Prostate gland (tissue), 2 donors: ENCODE results near the gene CFAP157. TPM values are rescaled to one million over a fixed set of nuclear protein-coding genes. Genes with fewer than 3 reads are reported as not detected.

Source experiments
- DNase-seq: peaks from one replicate; pipeline ENCODE4 v3.0.0-alpha.2; 2019; ENCODE audit warnings: low spot score
- H3K27ac ChIP-seq, 2 donors: fragments of 200-600 bp; sonication (generic); 2 replicates each; pipeline ENCODE4 v1.5.1; 2017 to 2019
- H3K27me3 ChIP-seq: fragments of 200-600 bp; sonication (generic); replicated peaks from 2 replicates; pipeline ENCODE4 v1.5.1; 2019; ENCODE audit not compliant: insufficient read depth
- H3K36me3 ChIP-seq, 2 donors: fragments of 200-600 bp; sonication (generic); 1 replicate in 1 of 2; 2 replicates in 1 of 2; pipeline versions ENCODE4 v1.5.1 to v1.8.1; 2017 to 2019
- H3K4me1 ChIP-seq: fragments of 200-600 bp; sonication (generic); replicated peaks from 2 replicates; pipeline ENCODE4 v1.5.1; 2019
- H3K4me3 ChIP-seq, 2 donors: fragments of 200-600 bp; sonication (generic); 2 replicates each; pipeline ENCODE4 v1.5.1; 2017 to 2019
- H3K9me3 ChIP-seq: fragments of 200-600 bp; sonication (generic); 2 replicates; pipeline ENCODE4 v1.5.1; 2017
- CTCF ChIP-seq, 4 experiments: fragments of 200-600 bp in 2 of 4; fragments of 450-650 bp in 2 of 4; sonication (generic) in 2 of 4; IDR thresholded peaks; 1 replicate in 3 of 4; 2 replicates in 1 of 4; pipeline ENCODE4 v1.5.1; 2016 to 2019; ENCODE audit warnings: antibody characterized with exemption in 4 of 4, mild to moderate bottlenecking in 2 of 4, moderate library complexity in 2 of 4
- POLR2A ChIP-seq: fragments of 450-650 bp; IDR thresholded peaks from one replicate; pipeline ENCODE4 v1.6.1; 2016; ENCODE audit warnings: antibody characterized with exemption, mild to moderate bottlenecking
- POLR2AphosphoS5 ChIP-seq: sonication (generic); formaldehyde crosslinking; IDR thresholded peaks from one replicate; pipeline ENCODE4 v1.6.1; 2017; ENCODE audit warnings: antibody characterized with exemption
- WGBS: methylation state at CpG from one replicate; pipeline ENCODE4 v1.1.5; 2018; 5-methylcytosine and 5-hydroxymethylcytosine counted together
- intact Hi-C: fragments of 100-400 bp; cut with DNase I; formaldehyde crosslinking; loops from one replicate; pipeline ENCODE4 v1.14.2; 2022
- total RNA-seq, 2 donors: library from RNA; depleted of rRNA; stranded (reverse); fragments of >200 nt; gene quantifications; one replicate each; pipeline ENCODE4 v1.1.0, GENCODE V29; 2016

Gene CFAP157
- total RNA-seq, 2 donors from 2014 or later = 2.8 TPM; not detected in 1

DNA sequence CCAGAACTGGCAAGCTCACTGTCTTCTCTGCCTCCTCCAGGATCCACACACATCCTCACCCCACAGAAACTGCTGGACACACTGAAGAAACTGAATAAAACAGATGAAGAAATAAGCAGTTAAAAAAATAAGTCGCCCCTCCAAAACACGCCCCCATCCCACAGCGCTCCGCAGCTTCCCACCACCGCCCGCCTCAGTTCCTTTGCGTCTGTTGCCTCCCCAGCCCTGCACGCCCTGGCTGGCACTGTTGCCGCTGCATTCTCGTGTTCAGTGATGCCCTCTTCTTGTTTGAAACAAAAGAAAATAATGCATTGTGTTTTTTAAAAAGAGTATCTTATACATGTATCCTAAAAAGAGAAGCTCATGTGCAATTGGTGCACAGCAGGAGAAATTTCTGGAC lies 16.1 kb upstream of the CFAP157 start:
- Histone ChIP-seq H3K4me3 (no peak overlapping the region), H3K9me3 (no peaks in the 10 kb centered on the region), H3K27ac (no peak overlapping the region), H3K4me1 (no peaks in the 10 kb centered on the region), H3K36me3 (no peaks in the 10 kb centered on the region), H3K27me3 (no peaks in the 10 kb centered on the region)
- DNase-seq = no peak
- no peak for TF ChIP-seq CTCF (IDR thresholded peaks at IDR 0.05)
- TF ChIP-seq POLR2AphosphoS5 = no peak
- no peak for TF ChIP-seq POLR2A
- WGBS = 95% methylated on average over 10 of the region's 10 CpGs
- intact Hi-C loops = no loop called here

GRCh38 chr9:127692071-127692470 lies 14.7 kb upstream of the CFAP157 start:
- Histone ChIP-seq H3K27me3 (no peaks in the 10 kb centered on the region), H3K27ac (no peak overlapping the region), H3K4me1 (no peaks in the 10 kb centered on the region), H3K4me3 (no peak overlapping the region), H3K9me3 (no peaks in the 10 kb centered on the region), H3K36me3 (no peaks in the 10 kb centered on the region)
- WGBS = 82% methylated on average over 20 of the region's 20 CpGs
- intact Hi-C loops = no loop called here
- no peak for DNase-seq
- TF ChIP-seq POLR2A = no peak
- no peak for TF ChIP-seq CTCF (IDR thresholded peaks at IDR 0.05)

DNA sequence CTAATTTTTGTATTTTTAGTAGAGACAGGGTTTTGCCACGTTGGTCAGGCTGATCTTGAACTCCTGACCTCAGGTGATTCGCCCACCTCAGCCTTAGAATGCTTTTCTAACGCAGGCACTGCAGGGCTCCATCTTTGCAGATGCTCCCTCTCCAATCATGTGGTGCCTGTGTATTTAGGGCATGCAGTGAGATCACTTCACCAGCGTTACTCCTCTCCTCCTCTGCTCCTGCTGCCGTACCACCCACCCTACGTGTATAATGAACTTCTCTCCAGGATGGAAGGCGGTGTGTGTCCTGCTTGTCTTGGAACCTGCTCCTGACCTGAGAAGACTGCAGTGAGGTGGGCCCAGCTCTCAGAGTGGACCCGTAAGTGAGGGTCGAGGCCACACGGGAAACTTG lies 13.6 kb upstream of the CFAP157 start:
- no peaks in the 10 kb centered on the region for H3K4me1 ChIP-seq
- no peak overlapping the region for H3K4me3 ChIP-seq
- H3K9me3 ChIP-seq = no peaks in the 10 kb centered on the region
- no peak overlapping the region for H3K27ac ChIP-seq
- no peaks in the 10 kb centered on the region for H3K27me3 ChIP-seq
- TF ChIP-seq CTCF (IDR thresholded peaks at IDR 0.05) = no peak
- TF ChIP-seq POLR2AphosphoS5 = no peak
- TF ChIP-seq POLR2A = no peak
- H3K36me3 ChIP-seq = no peaks in the 10 kb centered on the region
- WGBS = 91% methylated on average over 10 of the region's 10 CpGs
- DNase-seq = no peak
- intact Hi-C loops = no loop called here

DNA sequence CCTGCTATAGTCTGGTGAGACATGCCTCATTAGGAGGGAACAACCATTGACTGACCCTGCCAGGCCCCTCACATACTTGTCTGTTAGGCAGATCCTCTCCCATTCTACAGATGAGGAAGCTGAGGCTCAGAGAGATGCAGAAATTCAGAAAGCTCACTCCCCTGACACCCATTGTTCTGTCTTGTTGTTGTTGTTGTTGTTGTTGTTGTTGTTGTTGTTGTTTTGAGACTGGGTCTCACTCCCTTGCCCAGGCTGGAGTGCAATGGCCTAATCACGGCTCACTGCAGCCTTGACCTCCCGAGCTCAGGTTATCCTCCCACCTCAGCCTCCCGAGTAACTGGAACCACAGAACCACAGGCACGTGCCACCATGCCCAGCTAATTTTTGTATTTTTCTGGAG lies 13.1 kb upstream of the CFAP157 start:
- no peak overlapping the region for H3K4me3 ChIP-seq
- no peak overlapping the region for H3K27ac ChIP-seq
- no peak for TF ChIP-seq POLR2AphosphoS5
- TF ChIP-seq POLR2A = no peak
- TF ChIP-seq CTCF (IDR thresholded peaks at IDR 0.05) = no peak
- H3K9me3 ChIP-seq = no peaks in the 10 kb centered on the region
- no peaks in the 10 kb centered on the region for H3K4me1 ChIP-seq
- no peak for DNase-seq
- H3K36me3 ChIP-seq = no peaks in the 10 kb centered on the region
- WGBS = 95% methylated on average over 4 of the region's 4 CpGs
- intact Hi-C loops = no loop called here
- H3K27me3 ChIP-seq = no peaks in the 10 kb centered on the region

DNA sequence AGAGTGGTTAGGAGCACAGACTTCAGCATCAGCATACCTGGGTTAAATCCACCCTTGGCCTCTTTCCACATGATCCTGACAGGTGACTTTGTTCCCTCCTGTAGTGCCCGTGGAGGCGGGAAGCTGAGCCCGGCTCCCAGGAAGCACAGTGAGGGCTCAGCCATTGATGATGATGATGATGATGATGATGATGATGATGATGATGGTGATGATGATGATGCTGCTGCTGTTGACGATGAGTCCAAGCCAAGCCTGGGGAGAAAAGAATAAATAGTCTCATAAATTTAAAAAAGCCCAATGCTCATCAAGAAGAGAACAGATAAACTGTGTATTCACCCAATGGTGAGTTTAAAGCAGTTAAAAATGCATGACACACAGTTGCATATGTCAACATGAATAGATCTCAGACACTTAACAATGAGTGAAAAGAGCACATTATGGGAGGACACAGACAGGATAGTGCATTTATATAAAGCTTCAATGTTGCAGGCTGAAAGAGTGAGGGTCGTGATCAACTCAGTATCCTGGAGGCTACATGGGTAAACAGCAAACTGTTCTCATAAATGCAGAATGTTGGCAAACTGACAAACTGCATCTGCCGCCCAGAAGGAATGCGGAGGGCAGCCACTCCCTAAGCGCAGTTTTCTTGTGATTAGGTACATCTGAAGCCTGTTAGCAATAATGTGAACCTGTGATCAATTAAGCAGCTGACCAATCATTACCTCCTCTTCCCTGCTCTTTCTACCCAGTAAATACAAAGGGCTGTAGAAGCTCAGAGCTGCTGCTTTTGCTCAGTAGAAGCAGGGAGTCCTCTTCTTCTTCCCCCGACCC lies 11.7 kb upstream of the CFAP157 start:
- intact Hi-C loops = no loop called here
- DNase-seq = no peak
- H3K9me3 ChIP-seq = no peaks in the 10 kb centered on the region
- H3K36me3 ChIP-seq = no peaks in the 10 kb centered on the region
- no peak overlapping the region for H3K4me3 ChIP-seq
- no peaks in the 10 kb centered on the region for H3K27me3 ChIP-seq
- H3K4me1 ChIP-seq = no peaks in the 10 kb centered on the region
- no peak overlapping the region for H3K27ac ChIP-seq
- no peak for TF ChIP-seq POLR2A
- TF ChIP-seq CTCF (IDR thresholded peaks at IDR 0.05) = no peak
- TF ChIP-seq POLR2AphosphoS5 = no peak
- WGBS = 41% methylated on average over 9 of the region's 9 CpGs
